HEK293T (cell line): ENCODE data around the gene RASL10A.

Source experiments
- FOXA1 ChIP-seq: fragments of 450-650 bp; IDR thresholded peaks from 2 replicates; pipeline ENCODE4 v1.6.1; 2016; ENCODE audit warnings: mild to moderate bottlenecking
- FOXM1 ChIP-seq: fragments of 450-650 bp; IDR thresholded peaks from 2 replicates; pipeline ENCODE4 v1.6.1; 2017; ENCODE audit warnings: mild to moderate bottlenecking, borderline replicate concordance
- NFRKB ChIP-seq: fragments of 450-650 bp; IDR thresholded peaks from 2 replicates; pipeline ENCODE4 v1.6.1; 2016; ENCODE audit warnings: mild to moderate bottlenecking, moderate library complexity
- SP1 ChIP-seq: fragments of 450-650 bp; IDR thresholded peaks from 2 replicates; pipeline ENCODE4 v1.6.1; 2017
- SUZ12 ChIP-seq: fragments of 450-650 bp; IDR thresholded peaks from 2 replicates; pipeline ENCODE4 v1.6.1; 2016; ENCODE audit warnings: mild to moderate bottlenecking
- TF ChIP-seq, protein P1 (sequence below): fragments of 450-650 bp; IDR thresholded peaks from 2 replicates; pipeline ENCODE4 v1.6.1; 2016

GRCh38 chr22:29302402-29302680 is 13.2 kb downstream of the RASL10A start:
- TF ChIP-seq FOXM1 (no peak), SP1 (no peak), NFRKB (no peak), SUZ12 (no peak), FOXA1 (no peak)
- TF ChIP-seq, protein P1, sequence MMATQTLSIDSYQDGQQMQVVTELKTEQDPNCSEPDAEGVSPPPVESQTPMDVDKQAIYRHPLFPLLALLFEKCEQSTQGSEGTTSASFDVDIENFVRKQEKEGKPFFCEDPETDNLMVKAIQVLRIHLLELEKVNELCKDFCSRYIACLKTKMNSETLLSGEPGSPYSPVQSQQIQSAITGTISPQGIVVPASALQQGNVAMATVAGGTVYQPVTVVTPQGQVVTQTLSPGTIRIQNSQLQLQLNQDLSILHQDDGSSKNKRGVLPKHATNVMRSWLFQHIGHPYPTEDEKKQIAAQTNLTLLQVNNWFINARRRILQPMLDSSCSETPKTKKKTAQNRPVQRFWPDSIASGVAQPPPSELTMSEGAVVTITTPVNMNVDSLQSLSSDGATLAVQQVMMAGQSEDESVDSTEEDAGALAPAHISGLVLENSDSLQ: no peak
